GM12872 (cell line): Measurements from ENCODE around the gene INSRR.

ENCODE experiments used
- TF ChIP-seq, protein P1 (sequence below): IDR thresholded peaks from 3 replicates; pipeline ENCODE4 v1.5.1; 2011; ENCODE audit warnings: low read depth, mild to moderate bottlenecking, low read length, moderate library complexity; ENCODE audit not compliant: insufficient read depth

Gene INSRR

DNA sequence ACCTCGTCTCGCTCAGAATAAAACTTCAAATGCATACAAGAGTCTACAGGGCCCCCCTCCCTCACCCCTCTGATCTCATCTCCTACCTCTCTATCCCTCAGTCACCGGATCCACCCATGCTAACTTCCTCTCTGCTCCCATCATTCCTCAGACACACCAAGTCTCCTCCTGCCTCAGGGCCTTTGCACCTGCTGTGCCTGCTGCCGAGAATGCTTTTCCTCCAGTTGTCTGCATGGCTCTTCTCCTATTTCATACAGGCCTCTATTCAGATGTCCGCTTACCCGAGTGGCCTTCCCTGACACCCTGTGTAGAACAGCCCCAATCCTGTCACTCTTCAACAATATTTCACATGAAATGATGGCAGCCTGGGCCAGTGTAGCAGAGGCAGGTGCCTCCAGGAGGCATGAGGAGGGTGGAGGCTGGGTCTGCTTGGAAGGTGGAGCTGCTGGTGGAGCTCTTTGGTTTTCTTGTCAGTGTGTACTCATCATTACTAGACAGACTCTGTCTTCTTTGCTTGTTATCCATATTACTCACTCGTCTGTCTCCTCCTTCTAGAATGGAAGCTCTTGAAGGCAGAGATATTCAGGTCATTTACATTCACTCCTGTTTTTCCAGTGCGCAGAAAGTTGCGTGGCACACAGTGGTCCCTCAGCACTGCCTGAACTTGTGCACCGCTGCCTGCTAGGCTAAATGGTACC is 46.5 kb downstream of the INSRR start:
- TF ChIP-seq, protein P1, sequence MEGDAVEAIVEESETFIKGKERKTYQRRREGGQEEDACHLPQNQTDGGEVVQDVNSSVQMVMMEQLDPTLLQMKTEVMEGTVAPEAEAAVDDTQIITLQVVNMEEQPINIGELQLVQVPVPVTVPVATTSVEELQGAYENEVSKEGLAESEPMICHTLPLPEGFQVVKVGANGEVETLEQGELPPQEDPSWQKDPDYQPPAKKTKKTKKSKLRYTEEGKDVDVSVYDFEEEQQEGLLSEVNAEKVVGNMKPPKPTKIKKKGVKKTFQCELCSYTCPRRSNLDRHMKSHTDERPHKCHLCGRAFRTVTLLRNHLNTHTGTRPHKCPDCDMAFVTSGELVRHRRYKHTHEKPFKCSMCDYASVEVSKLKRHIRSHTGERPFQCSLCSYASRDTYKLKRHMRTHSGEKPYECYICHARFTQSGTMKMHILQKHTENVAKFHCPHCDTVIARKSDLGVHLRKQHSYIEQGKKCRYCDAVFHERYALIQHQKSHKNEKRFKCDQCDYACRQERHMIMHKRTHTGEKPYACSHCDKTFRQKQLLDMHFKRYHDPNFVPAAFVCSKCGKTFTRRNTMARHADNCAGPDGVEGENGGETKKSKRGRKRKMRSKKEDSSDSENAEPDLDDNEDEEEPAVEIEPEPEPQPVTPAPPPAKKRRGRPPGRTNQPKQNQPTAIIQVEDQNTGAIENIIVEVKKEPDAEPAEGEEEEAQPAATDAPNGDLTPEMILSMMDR = no peak

DNA sequence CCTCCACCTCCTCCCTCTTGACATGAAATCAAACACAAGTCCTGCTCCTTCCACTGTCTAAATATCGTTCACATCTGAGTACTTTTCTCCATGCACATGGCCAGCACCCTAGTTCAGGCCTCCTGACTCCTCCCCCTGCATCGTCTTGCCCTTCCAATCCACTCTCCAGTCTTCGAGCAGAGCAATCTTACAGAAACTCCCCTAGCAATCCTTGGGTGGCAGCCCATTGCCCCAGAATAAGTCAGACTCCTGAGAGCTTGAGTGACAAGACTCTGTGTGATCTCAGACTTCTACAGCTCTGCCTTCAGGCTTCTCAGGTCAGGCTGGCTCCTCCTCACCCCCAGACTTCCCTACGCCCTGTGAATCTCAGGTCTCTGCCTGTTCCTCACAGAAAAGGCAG is 47.7 kb downstream of the INSRR start:
- TF ChIP-seq, protein P1 = no peak

DNA sequence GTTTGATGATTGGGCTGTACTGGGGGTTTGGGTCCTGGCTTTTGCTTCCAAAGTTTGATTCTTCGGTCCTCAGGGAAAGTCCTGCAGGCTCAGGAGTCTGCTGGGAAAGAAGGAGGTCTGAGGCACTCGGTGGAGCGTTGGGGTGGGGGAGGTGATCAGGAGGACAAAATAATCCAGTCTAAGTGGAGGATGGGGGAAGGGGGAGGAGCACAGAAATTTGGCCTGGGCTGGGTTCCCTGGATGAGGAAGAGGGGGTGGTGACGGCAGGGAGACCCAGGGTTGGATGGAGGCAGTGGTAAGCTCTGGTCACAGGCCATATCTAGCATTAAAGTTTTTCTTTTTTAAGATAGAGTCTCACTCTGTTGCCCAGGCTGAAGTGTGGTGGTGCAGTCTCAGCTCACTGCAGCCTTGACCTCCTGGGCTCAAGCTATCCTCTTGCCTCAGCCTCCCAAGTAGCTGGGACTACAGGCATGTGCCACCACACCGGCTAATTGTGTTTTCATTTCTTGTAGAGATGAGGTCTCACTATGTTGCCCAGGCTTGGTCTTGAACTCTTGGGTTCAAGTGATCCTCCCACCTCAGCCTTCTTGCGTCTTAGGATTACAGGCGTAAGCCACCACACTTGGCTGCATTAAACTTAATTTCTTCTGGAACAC is 49.1 kb downstream of the INSRR start:
- TF ChIP-seq, protein P1 = no peak

DNA sequence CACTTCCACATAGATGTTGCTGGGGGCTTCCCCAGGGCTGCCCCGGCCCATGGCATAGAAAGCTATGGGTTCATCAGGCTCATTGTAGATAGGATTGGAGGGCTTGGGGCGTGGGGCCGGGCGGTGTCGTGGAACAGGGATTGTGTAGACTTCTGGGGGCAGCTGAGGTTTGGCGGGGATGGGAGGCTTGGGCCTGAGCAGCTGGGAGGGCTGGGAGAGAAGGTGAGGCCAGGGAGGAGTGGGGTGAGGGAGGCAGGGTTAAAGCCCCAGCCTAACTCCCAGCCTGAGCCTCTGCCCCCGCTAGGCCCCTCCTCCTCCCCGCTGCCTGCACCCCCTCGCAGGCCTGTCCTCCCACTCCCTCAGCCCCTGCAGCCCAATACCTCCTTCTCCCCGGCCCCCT is 49.6 kb downstream of the INSRR start:
- TF ChIP-seq, protein P1 = no peak

DNA sequence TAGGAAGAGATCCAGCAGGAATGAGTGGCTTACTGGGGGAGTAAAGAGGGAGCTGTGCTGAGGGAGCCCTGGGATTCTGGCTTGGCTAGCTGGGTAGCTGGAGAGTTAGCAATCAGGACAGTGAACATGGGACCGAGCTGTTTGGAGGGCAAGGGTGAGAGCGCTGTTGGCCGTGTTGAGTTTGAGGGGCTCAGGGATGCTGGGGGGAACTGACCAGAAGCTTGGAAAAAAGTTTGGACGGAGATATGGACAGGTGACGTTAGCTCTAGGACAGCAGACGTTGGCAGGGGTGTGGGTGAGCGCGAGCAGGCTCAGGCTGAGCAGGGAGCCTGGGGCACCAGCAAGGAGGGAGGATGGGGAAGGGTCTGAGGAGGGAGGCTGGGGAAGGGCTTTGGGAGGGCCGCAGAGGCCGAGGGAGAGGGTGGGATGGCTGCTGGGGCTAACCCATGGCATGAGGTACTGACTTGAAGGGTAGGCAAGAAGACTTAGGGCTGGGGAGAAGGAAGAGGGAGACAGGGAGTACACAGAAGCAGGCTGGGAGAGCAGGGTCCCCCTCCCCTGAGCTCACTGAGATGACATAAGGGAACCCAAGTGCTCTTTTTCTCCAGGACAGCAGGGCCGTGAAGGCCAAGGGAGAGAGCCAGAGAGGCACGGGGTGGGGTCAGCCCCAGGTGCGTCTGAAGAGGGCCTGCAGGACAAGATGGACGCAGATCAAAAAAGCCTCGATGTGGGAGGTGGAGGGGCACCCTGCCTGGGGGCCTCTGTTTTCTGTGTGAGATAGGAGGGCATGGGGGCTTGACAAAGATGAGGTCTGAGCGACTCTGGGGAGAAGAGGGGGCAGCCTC is 50.5 kb downstream of the INSRR start:
- TF ChIP-seq, protein P1 = no peak

DNA sequence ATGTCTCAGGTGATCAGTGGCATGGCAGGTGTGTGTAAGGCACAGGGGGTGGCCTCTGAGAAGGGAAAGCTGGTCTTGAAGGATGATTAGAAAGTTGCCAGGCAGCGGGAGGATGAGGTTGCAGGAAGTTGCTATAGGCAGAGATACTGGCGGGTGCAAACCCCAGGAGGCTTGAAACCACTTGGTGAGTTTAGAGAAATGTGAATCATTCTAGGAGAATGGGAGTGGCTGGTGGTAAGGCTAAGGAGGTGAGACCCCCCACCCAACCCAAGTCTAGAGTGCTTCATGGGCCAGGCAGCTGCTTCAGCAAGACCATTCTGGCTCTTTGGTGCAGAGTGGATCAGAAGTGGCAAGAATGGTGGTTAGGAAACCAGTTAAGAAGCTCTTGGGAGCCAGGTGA is 51.3 kb downstream of the INSRR start:
- TF ChIP-seq, protein P1 = no peak
